Duodenal mucosa (tissue), 2 donors: ENCODE measurements around the gene WDFY1.
A peak's percentile ranks its signal among the peaks of the same experiment; 100 is the strongest.
"Not testable (repeated sequence)": the region's sequence is repeated elsewhere in the genome, so short reads cannot be mapped to it uniquely, and the experiment has no call there.

Experiments used
- H3K27ac ChIP-seq: one replicate; pipeline ENCODE4 v1.7.0; 2013; ENCODE audit warnings: low read depth, low read length
- H3K27me3 ChIP-seq, 2 donors: one replicate each; pipeline ENCODE4 v1.7.0; 2013; ENCODE audit warnings: low read length in 2 of 2, control low read depth in 1 of 2; ENCODE audit not compliant: insufficient read depth in 2 of 2, control insufficient read depth in 1 of 2
- H3K36me3 ChIP-seq, 2 donors: one replicate each; pipeline ENCODE4 v1.7.0; 2013; ENCODE audit warnings: low read length in 2 of 2, control low read depth in 1 of 2; ENCODE audit not compliant: insufficient read depth in 2 of 2, control insufficient read depth in 1 of 2
- H3K4me1 ChIP-seq, 2 donors: one replicate each; pipeline ENCODE4 v1.7.0; 2013; ENCODE audit warnings: low read length in 2 of 2, control low read depth in 1 of 2; ENCODE audit not compliant: insufficient read depth in 2 of 2, control insufficient read depth in 1 of 2
- H3K4me3 ChIP-seq, 2 donors: one replicate each; pipeline ENCODE4 v1.7.0; 2013; ENCODE audit warnings: low read length in 2 of 2, low read depth in 1 of 2
- H3K9ac ChIP-seq, 2 donors: one replicate each; pipeline ENCODE4 v1.7.0; 2013; ENCODE audit warnings: low read length in 2 of 2, low read depth in 1 of 2
- H3K9me3 ChIP-seq, 2 donors: one replicate each; pipeline ENCODE4 v1.7.0; 2013; ENCODE audit warnings: low read length in 2 of 2, control low read depth in 1 of 2; ENCODE audit not compliant: control insufficient read depth in 1 of 2

The WDFY1 gene

DNA sequence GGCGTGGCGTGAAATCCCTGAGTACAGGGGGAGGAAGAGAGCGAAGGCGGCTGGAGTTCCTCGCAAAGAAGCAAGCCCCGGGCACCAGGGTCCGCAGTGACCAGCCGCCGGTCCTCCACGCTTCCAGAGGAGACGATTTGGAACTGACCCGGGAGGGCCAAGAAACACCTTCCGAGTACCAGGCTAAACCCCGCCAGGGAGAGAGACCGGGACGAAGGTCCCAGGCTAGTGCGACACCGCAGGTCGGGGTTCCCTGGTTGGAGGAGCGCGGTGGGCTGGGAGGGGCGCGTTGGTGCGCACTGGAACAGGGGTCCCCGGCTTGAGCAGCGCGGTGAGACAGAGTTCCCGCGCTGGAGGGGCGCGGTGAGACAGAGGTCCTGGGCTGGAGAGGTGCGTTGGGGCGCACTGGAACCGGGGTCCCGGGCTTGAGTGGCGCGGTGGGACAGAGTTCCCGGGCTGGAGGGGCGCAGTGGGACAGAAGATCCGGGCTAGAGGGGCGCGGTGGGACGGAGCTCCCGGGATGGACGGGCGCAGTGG is 901 bp downstream of the WDFY1 start:
- peak overlapping the region; percentile 88 to 95 for H3K9ac ChIP-seq

DNA sequence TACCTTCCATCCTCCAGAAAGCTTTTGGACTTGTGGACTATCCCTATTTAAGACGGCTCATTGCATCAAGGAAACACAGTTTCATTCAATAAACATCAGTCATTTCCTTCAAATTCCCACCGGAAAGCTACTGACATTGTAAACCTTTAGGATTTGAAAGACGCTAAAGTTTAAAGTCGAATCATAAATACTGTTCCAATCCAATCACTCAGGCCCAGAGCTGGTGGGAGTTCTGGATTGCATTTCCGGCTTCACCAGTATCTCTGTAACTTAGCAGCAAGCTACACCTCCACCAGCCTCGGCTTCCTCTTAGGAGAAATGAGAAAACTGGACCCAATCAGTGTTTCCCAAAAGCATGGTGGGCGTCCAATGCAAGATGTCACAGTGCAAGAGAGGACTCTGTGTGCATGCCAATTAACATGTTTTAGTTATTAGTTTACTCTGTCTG is 1.6 kb downstream of the WDFY1 start:
- Histone ChIP-seq H3K27me3 (no peaks in the 10 kb centered on the region), H3K4me1 (peaks cover 14 to 19% of the 10 kb centered on the region in 2 donors), H3K27ac (no peak overlapping the region), H3K9me3 (no peaks in the 10 kb centered on the region), H3K36me3 (no peaks in the 10 kb centered on the region), H3K4me3 (peak overlapping the region; percentile 94 to 96), H3K9ac (peak overlapping the region in 1 of 2 donors; percentile 88)

More for the DNA sequence above, 901 bp downstream of the WDFY1 start:
- Histone ChIP-seq H3K4me3 (peak overlapping the region; percentile 94 to 96), H3K27me3 (no peaks in the 10 kb centered on the region), H3K4me1 (peaks cover 14 to 19% of the 10 kb centered on the region in 2 donors), H3K36me3 (no peaks in the 10 kb centered on the region), H3K9me3 (no peaks in the 10 kb centered on the region), H3K27ac (peak overlapping the region; percentile 87)

GRCh38 chr2:223943135-223943534 is 2.0 kb downstream of the WDFY1 start:
- Histone ChIP-seq H3K4me1 (peaks cover 14 to 19% of the 10 kb centered on the region in 2 donors), H3K27ac (no peak overlapping the region), H3K36me3 (no peaks in the 10 kb centered on the region), H3K27me3 (no peaks in the 10 kb centered on the region), H3K9ac (no peak overlapping the region), H3K9me3 (no peaks in the 10 kb centered on the region), H3K4me3 (peak overlapping the region; percentile 94 to 96)

DNA sequence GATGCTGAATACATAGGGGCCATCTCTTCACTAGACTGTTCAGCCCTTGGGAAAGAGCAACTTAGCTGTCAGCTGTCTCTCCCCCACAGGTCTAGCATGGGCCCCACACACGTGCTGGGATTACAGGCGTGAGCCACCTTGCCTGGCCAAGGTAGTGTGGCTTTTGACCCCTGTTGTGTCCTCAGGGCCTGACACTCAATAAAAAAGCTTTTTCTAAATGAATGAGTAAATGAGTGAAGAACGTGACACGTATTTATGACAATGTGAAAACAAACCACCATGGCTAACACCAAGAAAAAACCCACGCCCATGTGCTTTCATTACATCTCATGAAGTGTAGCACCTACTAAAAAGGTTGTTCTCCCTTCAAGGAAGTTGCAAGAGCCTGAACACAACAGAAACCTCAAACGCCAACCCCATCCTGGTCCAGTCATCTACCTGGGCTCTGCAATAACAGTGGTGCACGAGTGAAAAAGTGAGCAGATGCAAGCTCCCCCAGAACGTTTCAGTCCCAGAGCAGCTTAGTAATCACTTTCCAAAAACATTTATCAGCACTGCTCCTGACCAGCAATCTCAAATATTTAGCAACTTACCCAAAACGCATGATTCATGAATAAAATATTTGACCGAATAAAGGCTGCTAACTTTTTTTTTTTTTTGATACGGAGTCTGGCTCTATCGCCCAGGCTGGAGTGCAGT is 3.4 kb downstream of the WDFY1 start:
- Histone ChIP-seq H3K9ac (no peak overlapping the region), H3K4me1 (peaks cover 20 to 24% of the 10 kb centered on the region in 2 donors), H3K27me3 (no peaks in the 10 kb centered on the region), H3K27ac (no peak overlapping the region), H3K36me3 (no peaks in the 10 kb centered on the region), H3K9me3 (no peaks in the 10 kb centered on the region), H3K4me3 (no peak overlapping the region)

GRCh38 chr2:223939438-223939837 is 5.7 kb downstream of the WDFY1 start:
- not testable (repeated sequence) for H3K9ac ChIP-seq, H3K27ac ChIP-seq, H3K36me3 ChIP-seq, H3K27me3 ChIP-seq, H3K4me3 ChIP-seq, H3K9me3 ChIP-seq
- H3K4me1 ChIP-seq, result peaks cover 20 to 34% of the 10 kb centered on the region in 2 donors

GRCh38 chr2:223937535-223937934 is 7.6 kb downstream of the WDFY1 start:
- Histone ChIP-seq H3K9me3 (no peaks in the 10 kb centered on the region), H3K4me3 (no peak overlapping the region), H3K4me1 (peaks cover 8 to 28% of the 10 kb centered on the region in 2 donors), H3K36me3 (no peaks in the 10 kb centered on the region), H3K27ac (no peak overlapping the region), H3K9ac (no peak overlapping the region), H3K27me3 (no peaks in the 10 kb centered on the region)

DNA sequence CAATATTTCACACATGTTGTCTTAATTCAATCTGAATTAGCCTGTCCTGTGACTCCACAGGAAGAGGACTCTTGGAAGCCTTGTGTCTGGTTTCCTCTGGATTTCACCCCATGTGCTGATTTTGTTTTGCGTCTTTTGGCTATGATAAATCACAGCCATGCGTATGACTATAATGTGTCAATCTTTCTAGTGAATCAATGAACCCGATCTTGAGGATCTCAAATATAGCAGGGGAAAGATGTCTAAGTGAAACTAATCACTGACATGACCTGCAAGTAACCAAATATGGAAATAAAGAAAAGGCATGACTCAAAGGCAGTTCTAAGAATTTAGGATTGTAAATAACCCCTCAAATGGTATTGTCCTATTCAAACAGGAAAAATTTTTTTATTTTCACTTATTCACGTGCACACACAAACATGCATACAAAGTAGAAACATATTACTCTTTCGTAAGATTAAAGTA is 8.2 kb downstream of the WDFY1 start:
- no peak overlapping the region for H3K4me3 ChIP-seq
- H3K9me3 ChIP-seq, result no peaks in the 10 kb centered on the region
- no peak overlapping the region for H3K27ac ChIP-seq
- H3K9ac ChIP-seq, result no peak overlapping the region
- no peaks in the 10 kb centered on the region for H3K27me3 ChIP-seq
- H3K4me1 ChIP-seq, result peaks cover 8 to 28% of the 10 kb centered on the region in 2 donors
- no peaks in the 10 kb centered on the region for H3K36me3 ChIP-seq

GRCh38 chr2:223935459-223936125 is 9.5 kb downstream of the WDFY1 start:
- Histone ChIP-seq H3K36me3 (no peaks in the 10 kb centered on the region), H3K27me3 (no peaks in the 10 kb centered on the region), H3K27ac (no peak overlapping the region), H3K9ac (peak overlapping the region in 1 of 2 donors; percentile 1), H3K4me3 (no peak overlapping the region), H3K4me1 (peaks cover 12 to 29% of the 10 kb centered on the region in 2 donors), H3K9me3 (no peaks in the 10 kb centered on the region)

DNA sequence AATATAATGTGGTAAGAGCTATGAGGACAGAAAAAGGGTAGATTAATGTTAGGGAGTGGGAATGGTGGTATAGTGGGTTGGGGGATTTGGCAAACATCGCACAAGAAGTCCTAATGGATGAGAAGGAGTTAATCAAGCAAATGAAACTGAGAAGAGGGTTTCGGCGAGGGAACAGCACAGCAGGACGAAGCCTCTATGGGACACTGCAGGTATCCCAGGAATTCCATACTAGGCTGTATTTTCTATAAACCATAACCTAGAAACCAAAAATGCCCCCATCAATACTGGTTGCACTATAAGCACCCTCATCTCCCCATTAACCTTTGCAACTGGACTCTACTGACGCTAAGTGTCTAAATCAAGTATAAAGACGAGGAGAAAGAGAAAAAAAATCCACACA is 10.3 kb downstream of the WDFY1 start:
- Histone ChIP-seq H3K27me3 (no peaks in the 10 kb centered on the region), H3K9ac (no peak overlapping the region), H3K4me1 (peaks cover 19 to 36% of the 10 kb centered on the region in 2 donors), H3K4me3 (no peak overlapping the region), H3K9me3 (no peaks in the 10 kb centered on the region), H3K36me3 (no peaks in the 10 kb centered on the region), H3K27ac (no peak overlapping the region)
